Peyer's patch (tissue), 4 donors: Measurements from ENCODE around the gene ZC3H7A.

Experiments used
- CTCF ChIP-seq, 6 experiments: fragments of 450-650 bp in 4 of 6; fragments of 200-600 bp in 2 of 6; sonication (generic) in 1 of 6; IDR thresholded peaks; one replicate each; pipeline ENCODE4 v1.5.1; 2017 to 2019; ENCODE audit warnings: antibody characterized with exemption in 6 of 6, mild to moderate bottlenecking in 3 of 6, moderate library complexity in 1 of 6
- POLR2A ChIP-seq, 2 donors: fragments of 450-650 bp; IDR thresholded peaks; one replicate each; pipeline ENCODE4 v1.5.1; 2017; ENCODE audit warnings: antibody characterized with exemption in 2 of 2, mild to moderate bottlenecking in 2 of 2, moderate library complexity in 2 of 2

GRCh38 chr16:11706180-11706742, 90.8 kb downstream of the ZC3H7A start:
- no peak for TF ChIP-seq CTCF (IDR thresholded peaks at IDR 0.05)
- no peak for TF ChIP-seq POLR2A (IDR thresholded peaks at IDR 0.05)
